Nephron progenitor cell (in vitro differentiated cells): ENCODE measurements around the gene MRPL27.
A peak's percentile ranks its signal among the peaks of the same experiment; 100 is the strongest.

Source experiments
- DNase-seq: peaks from one replicate; pipeline ENCODE4 v3.0.0; 2021
- H3K27ac Mint-ChIP-seq: 2 replicates; pipeline ENCODE4 v1.8.0; 2021; ENCODE audit warnings: mild to moderate bottlenecking, moderate library complexity, mixed read lengths
- H3K27me3 Mint-ChIP-seq: 2 replicates; pipeline ENCODE4 v1.8.0; 2021; ENCODE audit warnings: mild to moderate bottlenecking, low read depth, mixed read lengths; ENCODE audit not compliant: poor library complexity
- H3K36me3 Mint-ChIP-seq: 2 replicates; pipeline ENCODE4 v1.8.0; 2021; ENCODE audit warnings: low read depth, mixed read lengths
- H3K4me1 Mint-ChIP-seq: 2 replicates; pipeline ENCODE4 v1.8.0; 2021; ENCODE audit warnings: mixed read lengths
- H3K4me3 Mint-ChIP-seq: 2 replicates; pipeline ENCODE4 v1.8.0; 2021; ENCODE audit warnings: mild to moderate bottlenecking, moderate library complexity, mixed read lengths
- H3K9me3 Mint-ChIP-seq: 2 replicates; pipeline ENCODE4 v1.8.0; 2021; ENCODE audit warnings: mild to moderate bottlenecking, moderate library complexity, mixed read lengths
- CTCF ChIP-seq: fragments of 200-600 bp; sonication (generic); IDR thresholded peaks from 2 replicates; pipeline ENCODE4 v1.5.0; 2021; ENCODE audit warnings: antibody characterized with exemption

Gene MRPL27

GRCh38 chr17:50371526-50371925 lies 1.5 kb downstream of the MRPL27 start:
- DNase-seq = no peak
- peaks cover 42% of the 10 kb centered on the region for H3K36me3 Mint-ChIP-seq
- no peaks in the 10 kb centered on the region for H3K9me3 Mint-ChIP-seq
- H3K4me3 Mint-ChIP-seq = peak overlapping the region; percentile 99
- TF ChIP-seq CTCF = no peak
- H3K27ac Mint-ChIP-seq = no peak overlapping the region
- H3K4me1 Mint-ChIP-seq = peaks cover 32% of the 10 kb centered on the region
- H3K27me3 Mint-ChIP-seq = peaks cover 3% of the 10 kb centered on the region

GRCh38 chr17:50370052-50370451 lies 2.9 kb downstream of the MRPL27 start:
- no peaks in the 10 kb centered on the region for H3K9me3 Mint-ChIP-seq
- no peak for DNase-seq
- peaks cover 3% of the 10 kb centered on the region for H3K27me3 Mint-ChIP-seq
- H3K4me3 Mint-ChIP-seq = peak overlapping the region; percentile 50
- no peak for TF ChIP-seq CTCF
- H3K4me1 Mint-ChIP-seq = peaks cover 41% of the 10 kb centered on the region
- H3K36me3 Mint-ChIP-seq = peaks cover 42% of the 10 kb centered on the region
- peak overlapping the region; percentile 84 for H3K27ac Mint-ChIP-seq

- DNase-seq = no peak
Observed at GRCh38 chr17:50367401-50367800, 5.6 kb downstream of the MRPL27 start.

GRCh38 chr17:50365649-50366393 lies 7.2 kb downstream of the MRPL27 start:
- Mint-ChIP-seq H3K27ac (peak overlapping the region; percentile 96), H3K36me3 (peaks cover 32% of the 10 kb centered on the region), H3K9me3 (no peaks in the 10 kb centered on the region), H3K27me3 (peaks cover 3% of the 10 kb centered on the region), H3K4me3 (no peak overlapping the region), H3K4me1 (peaks cover 47% of the 10 kb centered on the region)
- no peak for TF ChIP-seq CTCF
- no peak for DNase-seq

More at GRCh38 chr17:50367401-50367800, 5.6 kb downstream of the MRPL27 start:
- TF ChIP-seq CTCF = no peak
- H3K4me1 Mint-ChIP-seq = peaks cover 53% of the 10 kb centered on the region
- peaks cover 42% of the 10 kb centered on the region for H3K36me3 Mint-ChIP-seq
- no peaks in the 10 kb centered on the region for H3K9me3 Mint-ChIP-seq
- H3K27me3 Mint-ChIP-seq = peaks cover 3% of the 10 kb centered on the region
- no peak overlapping the region for H3K4me3 Mint-ChIP-seq
- H3K27ac Mint-ChIP-seq = no peak overlapping the region

- peaks cover 3% of the 10 kb centered on the region for H3K27me3 Mint-ChIP-seq
- no peak overlapping the region for H3K4me3 Mint-ChIP-seq
- no peak for TF ChIP-seq CTCF
- no peaks in the 10 kb centered on the region for H3K9me3 Mint-ChIP-seq
- DNase-seq = no peak
- peaks cover 42% of the 10 kb centered on the region for H3K4me1 Mint-ChIP-seq
- peaks cover 28% of the 10 kb centered on the region for H3K36me3 Mint-ChIP-seq
- H3K27ac Mint-ChIP-seq = peak overlapping the region; percentile 96
Observed at GRCh38 chr17:50365165-50365564, 7.8 kb downstream of the MRPL27 start.

GRCh38 chr17:50364715-50365114 lies 8.3 kb downstream of the MRPL27 start:
- peak overlapping the region; percentile 88 for H3K27ac Mint-ChIP-seq

More at GRCh38 chr17:50364715-50365114, 8.3 kb downstream of the MRPL27 start:
- H3K4me1 Mint-ChIP-seq = peaks cover 42% of the 10 kb centered on the region
- H3K9me3 Mint-ChIP-seq = no peaks in the 10 kb centered on the region
- peak; percentile 18 for DNase-seq
- no peak overlapping the region for H3K4me3 Mint-ChIP-seq
- H3K27me3 Mint-ChIP-seq = peaks cover 3% of the 10 kb centered on the region
- TF ChIP-seq CTCF = no peak
- peaks cover 23% of the 10 kb centered on the region for H3K36me3 Mint-ChIP-seq
